Keratinocyte (primary cell): ENCODE results near the gene CD28.

Experiments used
- CTCF ChIP-seq, 3 experiments: IDR thresholded peaks in 1 of 3; conservative IDR thresholded peaks in 1 of 3; optimal IDR thresholded peaks in 1 of 3; 2 replicates in 2 of 3; 3 replicates in 1 of 3; pipeline versions ENCODE3 to v1.5.1; 2011; ENCODE audit warnings: low read length in 3 of 3, mild to moderate bottlenecking in 3 of 3, moderate library complexity in 2 of 3, control low read depth in 1 of 3, inconsistent platforms in 1 of 3; ENCODE audit not compliant: insufficient read depth in 2 of 3; ENCODE audit errors: extremely low read depth in 1 of 3
- EZH2 ChIP-seq: IDR thresholded peaks from one replicate; pipeline ENCODE4 v1.6.1; 2012; ENCODE audit warnings: inconsistent platforms, mild to moderate bottlenecking, low read length, moderate library complexity

- no peak for TF ChIP-seq EZH2
- TF ChIP-seq CTCF (optimal IDR thresholded peaks at IDR 0.05 in 1 of 3, IDR thresholded peaks at IDR 0.05 in 1 of 3, conservative IDR thresholded peaks at IDR 0.05 in 1 of 3; ENCODE audit: extremely low read depth in 1 of 3, insufficient read depth in 2 of 3, low read length in 3 of 3), result no peak
These were observed 22.4 kb upstream of the CD28 start for GRCh38 chr2:203683932-203684556.
